ENCODE data around the gene SMYD4.

SMYD4 gene, protein sequence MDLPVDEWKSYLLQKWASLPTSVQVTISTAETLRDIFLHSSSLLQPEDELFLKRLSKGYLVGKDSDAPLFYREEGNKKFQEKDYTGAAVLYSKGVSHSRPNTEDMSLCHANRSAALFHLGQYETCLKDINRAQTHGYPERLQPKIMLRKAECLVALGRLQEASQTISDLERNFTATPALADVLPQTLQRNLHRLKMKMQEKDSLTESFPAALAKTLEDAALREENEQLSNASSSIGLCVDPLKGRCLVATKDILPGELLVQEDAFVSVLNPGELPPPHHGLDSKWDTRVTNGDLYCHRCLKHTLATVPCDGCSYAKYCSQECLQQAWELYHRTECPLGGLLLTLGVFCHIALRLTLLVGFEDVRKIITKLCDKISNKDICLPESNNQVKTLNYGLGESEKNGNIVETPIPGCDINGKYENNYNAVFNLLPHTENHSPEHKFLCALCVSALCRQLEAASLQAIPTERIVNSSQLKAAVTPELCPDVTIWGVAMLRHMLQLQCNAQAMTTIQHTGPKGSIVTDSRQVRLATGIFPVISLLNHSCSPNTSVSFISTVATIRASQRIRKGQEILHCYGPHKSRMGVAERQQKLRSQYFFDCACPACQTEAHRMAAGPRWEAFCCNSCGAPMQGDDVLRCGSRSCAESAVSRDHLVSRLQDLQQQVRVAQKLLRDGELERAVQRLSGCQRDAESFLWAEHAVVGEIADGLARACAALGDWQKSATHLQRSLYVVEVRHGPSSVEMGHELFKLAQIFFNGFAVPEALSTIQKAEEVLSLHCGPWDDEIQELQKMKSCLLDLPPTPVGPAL

GRCh38 chr17:1829592-1830257 lies at the start of gene SMYD4, which contains the start of gene RPA1:
Gene SMYD4, minus strand, starts transcription at chr17:1829902. Its CDS starts 1,908 bp downstream, at chr17:1827994.
Gene RPA1, plus strand, starts transcription at chr17:1830005. Its CDS starts 89 bp downstream, at chr17:1830094.
- peak; percentile 89 to 95 for DNase-seq (ENCODE audit: low read depth in 1 of 2, low spot score in 1 of 2)
- TF ChIP-seq JUND (IDR thresholded peaks at IDR 0.05; ENCODE audit: low read depth): no peak
- in situ Hi-C loops (cut with HindIII; ENCODE audit: low pct_unique_long_range_greater_than_20kb, low sequenced_read_pairs): no loop called here

DNA sequence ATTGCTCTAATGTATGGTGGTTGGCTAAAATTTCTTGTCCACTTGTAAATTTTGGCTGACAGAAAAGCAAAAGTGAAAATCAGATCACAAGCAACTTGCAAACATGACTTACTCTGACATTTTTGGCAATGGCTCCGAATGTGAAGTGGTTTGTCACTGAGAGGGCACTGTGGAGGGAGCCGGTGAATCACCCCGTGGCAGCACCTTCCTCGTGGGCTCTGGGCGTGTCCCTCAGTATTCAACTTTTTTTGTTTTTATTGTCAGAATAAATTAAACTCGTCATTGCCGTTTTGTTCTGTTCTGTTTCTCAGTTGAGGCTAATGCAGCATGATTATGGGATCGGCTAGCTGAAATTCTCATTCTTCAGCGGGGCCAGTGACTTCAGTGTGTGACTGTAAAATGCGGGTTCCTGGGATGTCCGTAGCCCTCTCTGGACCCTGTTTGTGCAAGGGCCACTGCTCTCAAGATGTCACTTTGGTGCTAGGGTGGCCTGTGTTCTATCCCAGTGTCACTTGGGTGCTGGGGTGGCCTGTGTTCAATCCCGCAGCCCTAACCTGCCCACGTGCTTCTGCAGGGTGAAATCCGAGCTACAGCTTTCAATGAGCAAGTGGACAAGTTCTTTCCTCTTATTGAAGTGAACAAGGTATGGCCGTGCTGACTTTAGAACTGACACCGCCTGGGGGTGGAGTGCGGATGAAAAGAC lies 48.9 kb upstream of the SMYD4 start:
- in situ Hi-C loops (cut with HindIII; ENCODE audit: low pct_unique_long_range_greater_than_20kb, low sequenced_read_pairs): no loop called here
- no peak for TF ChIP-seq JUND (IDR thresholded peaks at IDR 0.05; ENCODE audit: low read depth)
- DNase-seq (ENCODE audit: low read depth in 1 of 2, low spot score in 1 of 2): no peak

DNA sequence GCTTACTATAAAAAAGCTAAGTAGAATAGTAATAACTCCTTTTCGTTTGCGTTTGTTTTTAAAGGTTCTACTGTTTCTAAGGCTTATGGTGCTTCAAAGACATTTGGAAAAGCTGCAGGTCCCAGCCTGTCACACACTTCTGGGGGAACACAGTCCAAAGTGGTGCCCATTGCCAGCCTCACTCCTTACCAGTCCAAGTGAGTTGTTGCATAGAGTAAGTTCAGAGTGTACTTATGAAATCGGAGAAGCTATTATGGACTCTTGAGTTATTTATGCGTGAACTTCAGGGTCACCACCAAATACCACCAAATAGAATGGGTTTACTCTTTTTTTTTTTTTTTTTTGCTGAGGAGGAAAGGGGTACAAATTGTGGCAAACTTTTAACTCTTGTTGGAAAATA lies 45.9 kb upstream of the SMYD4 start:
- DNase-seq (ENCODE audit: low read depth in 1 of 2, low spot score in 1 of 2): no peak
- in situ Hi-C loops (cut with HindIII; ENCODE audit: low pct_unique_long_range_greater_than_20kb, low sequenced_read_pairs): no loop called here

GRCh38 chr17:1873418-1873817 lies 43.7 kb upstream of the SMYD4 start:
- no peak for DNase-seq (ENCODE audit: low read depth in 1 of 2, low spot score in 1 of 2)
- in situ Hi-C loops (cut with HindIII; ENCODE audit: low pct_unique_long_range_greater_than_20kb, low sequenced_read_pairs): no loop called here
- no peak for TF ChIP-seq JUND (IDR thresholded peaks at IDR 0.05; ENCODE audit: low read depth)

More for the DNA sequence above, 45.9 kb upstream of the SMYD4 start:
- no peak for TF ChIP-seq JUND (IDR thresholded peaks at IDR 0.05; ENCODE audit: low read depth)

DNA sequence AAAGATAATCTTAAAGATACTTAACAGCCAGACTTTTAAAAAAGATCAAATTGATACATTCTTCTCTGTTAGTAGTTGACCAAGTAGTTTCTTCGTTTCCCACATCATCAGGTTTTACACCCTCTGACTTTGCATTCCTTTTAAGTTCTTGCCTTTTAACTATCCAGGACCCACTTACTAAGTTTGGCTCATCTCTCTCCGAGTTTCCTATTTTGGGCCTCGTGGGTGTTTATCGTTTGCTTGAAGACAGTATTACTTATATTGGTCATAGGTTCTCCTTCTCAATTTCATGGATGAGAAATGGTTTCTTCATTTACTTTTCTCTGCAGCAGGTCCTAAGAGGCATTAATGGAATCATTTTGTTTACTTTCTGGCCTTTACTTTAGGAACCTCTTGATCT lies 43.3 kb upstream of the SMYD4 start:
- in situ Hi-C loops (cut with HindIII; ENCODE audit: low pct_unique_long_range_greater_than_20kb, low sequenced_read_pairs): no loop called here
- DNase-seq (ENCODE audit: low read depth in 1 of 2, low spot score in 1 of 2): no peak
- no peak for TF ChIP-seq JUND (IDR thresholded peaks at IDR 0.05; ENCODE audit: low read depth)

DNA sequence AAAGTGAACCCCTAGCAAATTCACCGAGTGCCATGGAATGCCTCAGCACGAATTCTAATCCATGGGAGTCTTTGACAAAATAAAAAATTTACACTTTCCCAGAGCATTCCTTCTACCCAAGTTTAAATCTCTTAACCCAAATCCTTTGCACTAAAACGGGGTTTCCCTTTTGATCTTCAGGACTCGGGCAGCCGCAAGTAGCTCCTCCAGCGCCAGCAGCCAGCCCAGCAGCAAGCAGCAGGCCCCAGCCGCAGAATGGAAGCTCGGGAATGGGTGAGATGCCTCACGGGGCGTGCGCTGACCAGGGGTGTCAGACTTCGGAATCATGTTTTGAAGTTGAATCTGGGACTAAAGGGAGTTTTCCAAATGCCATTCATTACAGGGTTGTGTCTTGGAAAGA lies 42.6 kb upstream of the SMYD4 start:
- no peak for DNase-seq (ENCODE audit: low read depth in 1 of 2, low spot score in 1 of 2)
- in situ Hi-C loops (cut with HindIII; ENCODE audit: low pct_unique_long_range_greater_than_20kb, low sequenced_read_pairs): no loop called here
- no peak for TF ChIP-seq JUND (IDR thresholded peaks at IDR 0.05; ENCODE audit: low read depth)

DNA sequence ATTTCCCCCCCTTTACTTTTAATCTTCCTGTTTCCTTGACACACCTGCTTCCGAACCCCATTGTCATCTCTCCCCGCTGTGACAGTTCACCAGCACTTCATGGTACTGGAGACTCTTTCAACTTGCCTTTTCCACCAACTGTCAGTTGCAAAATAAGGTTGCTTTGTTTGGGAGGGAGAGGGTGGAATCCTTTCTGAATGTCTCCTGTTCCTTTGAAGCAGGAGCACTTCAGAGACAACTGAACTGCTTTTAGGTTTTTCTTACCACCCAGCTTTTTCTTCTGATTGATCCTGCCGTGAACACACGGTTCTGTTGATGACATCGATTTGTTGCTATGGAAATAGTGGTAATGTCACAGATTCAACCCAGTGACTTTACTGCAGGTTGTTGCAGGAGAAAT lies 42.1 kb upstream of the SMYD4 start:
- TF ChIP-seq JUND (IDR thresholded peaks at IDR 0.05; ENCODE audit: low read depth): no peak
- DNase-seq (ENCODE audit: low read depth in 1 of 2, low spot score in 1 of 2): no peak
- in situ Hi-C loops (cut with HindIII; ENCODE audit: low pct_unique_long_range_greater_than_20kb, low sequenced_read_pairs): no loop called here

DNA sequence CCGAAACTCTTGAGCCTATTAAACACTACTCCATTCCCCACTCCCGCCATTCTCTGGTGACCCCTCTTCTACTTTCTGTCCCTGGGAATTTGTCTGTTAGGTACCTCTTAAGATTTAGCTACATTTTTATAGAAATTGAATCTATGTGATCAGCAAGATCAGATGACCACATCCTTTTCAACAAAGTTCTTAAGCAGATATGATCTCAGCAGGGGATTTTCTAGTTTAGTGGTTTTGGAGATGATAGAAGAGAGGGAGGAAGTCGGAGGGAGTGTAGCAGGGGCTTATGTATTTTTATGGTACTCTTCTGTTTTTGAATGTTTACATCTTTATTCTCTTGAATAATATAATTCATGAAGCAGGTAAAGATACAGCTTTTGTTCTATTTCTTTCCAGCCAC lies 40.9 kb upstream of the SMYD4 start:
- no peak for TF ChIP-seq JUND (IDR thresholded peaks at IDR 0.05; ENCODE audit: low read depth)
- in situ Hi-C loops (cut with HindIII; ENCODE audit: low pct_unique_long_range_greater_than_20kb, low sequenced_read_pairs): no loop called here
- no peak for DNase-seq (ENCODE audit: low read depth in 1 of 2, low spot score in 1 of 2)

DNA sequence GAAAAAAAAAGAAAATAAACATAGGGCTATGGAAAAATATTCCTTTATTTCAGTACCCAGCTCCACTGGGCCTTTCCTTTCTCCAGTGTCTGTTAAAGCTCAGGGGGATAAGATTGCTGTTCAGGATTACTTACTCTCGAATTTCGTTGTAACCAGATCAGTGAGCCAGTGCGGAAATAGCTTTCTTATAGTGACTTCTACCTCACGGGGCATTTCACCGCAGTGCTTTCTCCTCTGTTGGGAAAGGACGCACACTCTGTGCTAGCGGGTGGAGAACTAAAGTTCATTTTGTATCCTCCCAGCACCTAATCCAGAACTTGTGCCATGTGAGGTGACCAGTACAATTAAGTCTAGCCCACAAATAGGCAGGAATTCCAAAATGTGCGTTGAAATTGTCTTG lies 38.4 kb upstream of the SMYD4 start:
- in situ Hi-C loops (cut with HindIII; ENCODE audit: low pct_unique_long_range_greater_than_20kb, low sequenced_read_pairs): no loop called here
- TF ChIP-seq JUND (IDR thresholded peaks at IDR 0.05; ENCODE audit: low read depth): no peak
- no peak for DNase-seq (ENCODE audit: low read depth in 1 of 2, low spot score in 1 of 2)

GRCh38 chr17:1867307-1867706 lies 37.6 kb upstream of the SMYD4 start:
- DNase-seq (ENCODE audit: low read depth in 1 of 2, low spot score in 1 of 2): no peak
- in situ Hi-C loops (cut with HindIII; ENCODE audit: low pct_unique_long_range_greater_than_20kb, low sequenced_read_pairs): no loop called here
- no peak for TF ChIP-seq JUND (IDR thresholded peaks at IDR 0.05; ENCODE audit: low read depth)

- peak; percentile 19 to 60 for DNase-seq (ENCODE audit: low read depth in 1 of 2, low spot score in 1 of 2)
- no peak for TF ChIP-seq JUND (IDR thresholded peaks at IDR 0.05; ENCODE audit: low read depth)
- in situ Hi-C loops (cut with HindIII; ENCODE audit: low pct_unique_long_range_greater_than_20kb, low sequenced_read_pairs): no loop called here
Observed at GRCh38 chr17:1865252-1866037, 35.7 kb upstream of the SMYD4 start.

All from T47D (cell line).